Left cardiac atrium (tissue), 4 donors: ENCODE results near the gene EMC1. TPM values are rescaled to one million over a fixed set of nuclear protein-coding genes. Genes with fewer than 3 reads are reported as not detected.
"Not testable (repeated sequence)": the region's sequence is repeated elsewhere in the genome, so short reads cannot be mapped to it uniquely, and the experiment has no call there.

Source experiments
- ATAC-seq, 2 donors: fragments of 200-7000 bp; cut with Tn5 transposase; one replicate each; pipeline ENCODE4 v1.9.1; 2020; ENCODE audit warnings: mild to moderate bottlenecking in 2 of 2, moderate library complexity in 2 of 2
- DNase-seq: peaks from one replicate; pipeline ENCODE4 v3.0.0-alpha.2; 2020
- intact Hi-C, 2 donors: fragments of 100-400 bp; cut with DNase I; formaldehyde crosslinking; loops; one replicate each; pipeline versions ENCODE4 v1.14.1 to v1.15.1; 2022 to 2023
- total RNA-seq, 2 donors: library from RNA; stranded (reverse); fragmentation: NEBNext Ultra II Directional; extraction: Animal tissue kit (Norgen Biotek cat#: 25700); gene quantifications; one replicate each; pipeline ENCODE4 v1.2.1, GENCODE V29; 2021
- donor health status: DM: no; HTN: yes; CAD: no.
- donor health status: DM: no; HTN: yes; CAD: no; lungs with severe emphysema.
- donor health status: DM: yes; HTN: yes; CAD: no.
- donor health status: Dilated cardiomyopathy.

The EMC1 gene
- total RNA-seq, 2 donors from 2014 or later, result 29.9 to 32.4 TPM

DNA sequence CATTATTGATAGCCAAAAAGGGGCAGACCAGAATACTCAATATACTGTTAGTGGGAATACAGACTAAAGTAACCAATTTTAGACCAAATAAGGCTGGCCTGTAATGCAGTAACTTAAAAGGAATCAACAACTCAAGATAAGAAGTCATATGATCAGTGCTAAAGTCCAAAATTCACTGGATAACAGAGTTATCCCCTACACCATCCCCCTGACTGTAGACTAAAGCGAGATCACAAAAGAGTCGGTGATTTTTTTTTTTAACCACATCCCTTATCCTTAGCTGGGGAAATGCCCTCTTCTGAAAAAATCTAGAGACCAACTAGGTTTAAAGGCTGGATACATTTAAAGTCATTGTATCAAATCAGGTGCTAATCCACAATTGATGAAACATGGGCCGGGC, 48.9 kb downstream of the EMC1 start:
- DNase-seq (no peak), ATAC-seq (no peak)
- intact Hi-C loops, result no loop called here

DNA sequence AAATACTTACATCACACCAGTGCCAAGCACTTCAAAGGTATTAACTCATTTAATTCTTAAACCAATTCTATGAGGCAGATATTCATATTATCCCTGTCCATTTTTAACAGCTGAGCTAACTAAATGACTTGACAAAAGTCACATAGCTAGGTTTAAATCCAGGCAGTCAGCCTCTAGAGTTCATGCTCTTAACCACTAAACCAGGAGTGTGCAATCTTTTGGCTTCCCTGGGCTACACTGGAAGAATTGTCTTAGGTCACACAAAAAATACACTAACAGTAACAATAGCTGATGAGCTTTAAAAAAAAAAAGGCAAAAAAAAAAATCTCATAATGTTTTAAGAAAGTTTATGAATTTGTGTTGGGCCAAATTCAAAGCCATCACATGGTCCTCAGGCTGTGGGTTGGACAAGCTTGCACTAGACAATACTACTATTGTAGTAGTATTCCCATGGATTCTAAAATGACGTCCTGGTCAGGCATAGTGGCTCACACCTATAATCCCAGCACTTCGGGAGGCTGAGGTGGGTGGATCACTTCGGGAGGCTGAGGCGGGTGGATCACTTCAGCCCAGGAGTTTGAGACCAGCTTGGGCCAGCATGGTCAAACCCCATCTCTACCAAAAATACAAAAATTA, 51.2 kb downstream of the EMC1 start:
- intact Hi-C loops, result no loop called here
- ATAC-seq, result no peak

GRCh38 chr1:19199329-19199968, 51.9 kb downstream of the EMC1 start:
- no peak for ATAC-seq
- DNase-seq, result no peak
- intact Hi-C loops, result no loop called here

More for the DNA sequence above, 51.2 kb downstream of the EMC1 start:
- no peak for DNase-seq

GRCh38 chr1:19198820-19199219, 52.5 kb downstream of the EMC1 start:
- intact Hi-C loops, result no loop called here
- ATAC-seq, result no peak
- no peak for DNase-seq

GRCh38 chr1:19197845-19198244, 53.5 kb downstream of the EMC1 start:
- DNase-seq (no peak), ATAC-seq (no peak)
- intact Hi-C loops, result no loop called here

- intact Hi-C loops, result no loop called here
- no peak for DNase-seq
- no peak for ATAC-seq
Observed at GRCh38 chr1:19196331-19196730, 55.0 kb downstream of the EMC1 start.

GRCh38 chr1:19193004-19193403, 58.3 kb downstream of the EMC1 start:
- no peak for DNase-seq
- no peak for ATAC-seq
- intact Hi-C loops, result no loop called here

GRCh38 chr1:19191811-19192210, 59.5 kb downstream of the EMC1 start:
- ATAC-seq (no peak), DNase-seq (no peak)
- intact Hi-C loops, result no loop called here

DNA sequence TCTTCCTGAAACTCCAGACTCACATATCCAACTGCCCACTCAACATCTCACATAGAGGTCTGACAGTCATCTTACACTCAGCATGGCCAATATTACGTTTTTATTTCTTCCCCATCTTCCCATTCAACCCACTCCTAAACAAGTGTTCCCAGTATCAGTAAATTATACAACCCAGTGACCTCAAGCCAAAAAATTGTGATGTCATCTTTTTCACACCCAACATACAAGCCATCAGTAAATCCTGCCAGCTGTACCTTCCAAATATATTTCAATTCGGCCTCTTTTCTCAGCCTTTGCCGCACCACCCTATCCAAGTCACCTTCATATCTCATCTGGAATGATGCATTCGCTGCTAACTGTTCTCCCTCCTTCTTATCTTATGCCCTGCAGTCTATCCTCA, 60.9 kb downstream of the EMC1 start:
- ATAC-seq, result no peak
- no peak for DNase-seq
- intact Hi-C loops, result no loop called here

- intact Hi-C loops, result no loop called here
- no peak for ATAC-seq
Observed at GRCh38 chr1:19189270-19189669, 62.1 kb downstream of the EMC1 start.

GRCh38 chr1:19187852-19188251, 63.5 kb downstream of the EMC1 start:
- DNase-seq (no peak), ATAC-seq (no peak)
- intact Hi-C loops, result no loop called here

More at GRCh38 chr1:19189270-19189669, 62.1 kb downstream of the EMC1 start:
- DNase-seq, result no peak

DNA sequence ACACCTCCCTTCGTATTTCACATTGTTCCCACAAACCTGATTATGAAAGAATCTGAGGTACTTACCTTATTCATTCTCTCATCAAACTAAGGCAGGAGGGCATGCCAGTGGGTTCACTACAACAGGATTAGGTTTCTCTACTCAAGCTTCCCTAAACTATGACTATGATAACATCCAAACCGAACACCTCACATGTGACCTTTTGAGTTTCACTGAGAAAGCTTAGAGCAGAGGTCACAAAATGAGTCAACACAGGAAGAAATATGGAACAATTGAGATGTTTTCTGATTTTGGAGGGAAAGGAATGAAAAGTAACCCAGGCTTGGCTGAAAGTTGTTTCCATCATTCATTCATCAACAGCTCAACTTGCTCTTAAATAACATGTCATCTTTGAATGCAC, 65.3 kb downstream of the EMC1 start:
- no peak for ATAC-seq
- intact Hi-C loops, result no loop called here
- DNase-seq, result no peak

GRCh38 chr1:19182223-19182622, 69.1 kb downstream of the EMC1 start:
- intact Hi-C loops, result no loop called here
- ATAC-seq (no peak), DNase-seq (no peak)

DNA sequence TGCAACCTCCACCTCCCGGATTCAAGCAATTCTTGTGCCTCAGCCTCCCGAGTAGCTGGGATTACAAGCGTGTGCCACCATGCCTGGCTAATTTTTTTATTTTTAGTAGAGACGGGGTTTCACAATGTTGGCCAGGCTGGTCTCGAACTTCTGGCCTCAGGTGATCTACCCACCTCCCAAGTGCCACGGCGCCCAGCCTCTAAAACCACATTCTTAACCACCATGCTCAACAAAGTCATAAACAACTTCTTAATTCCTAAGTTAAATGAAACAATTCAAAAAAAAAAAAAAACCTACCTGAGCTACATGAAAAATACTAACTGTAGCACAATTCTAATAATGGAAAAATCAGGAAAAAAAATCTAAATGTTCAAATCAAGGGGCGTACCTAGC, 71.1 kb downstream of the EMC1 start:
- intact Hi-C loops, DNase-seq, ATAC-seq: not testable (repeated sequence)

- DNase-seq (no peak), ATAC-seq (no peak)
- intact Hi-C loops, result loop anchor here in 1 of 2 donors (2.0 to 5.0 kb wide), 2 partner anchors 37 to 61 kb away; no protein-coding TSS in a partner anchor
Observed at GRCh38 chr1:19179597-19180264, 71.6 kb downstream of the EMC1 start.

DNA sequence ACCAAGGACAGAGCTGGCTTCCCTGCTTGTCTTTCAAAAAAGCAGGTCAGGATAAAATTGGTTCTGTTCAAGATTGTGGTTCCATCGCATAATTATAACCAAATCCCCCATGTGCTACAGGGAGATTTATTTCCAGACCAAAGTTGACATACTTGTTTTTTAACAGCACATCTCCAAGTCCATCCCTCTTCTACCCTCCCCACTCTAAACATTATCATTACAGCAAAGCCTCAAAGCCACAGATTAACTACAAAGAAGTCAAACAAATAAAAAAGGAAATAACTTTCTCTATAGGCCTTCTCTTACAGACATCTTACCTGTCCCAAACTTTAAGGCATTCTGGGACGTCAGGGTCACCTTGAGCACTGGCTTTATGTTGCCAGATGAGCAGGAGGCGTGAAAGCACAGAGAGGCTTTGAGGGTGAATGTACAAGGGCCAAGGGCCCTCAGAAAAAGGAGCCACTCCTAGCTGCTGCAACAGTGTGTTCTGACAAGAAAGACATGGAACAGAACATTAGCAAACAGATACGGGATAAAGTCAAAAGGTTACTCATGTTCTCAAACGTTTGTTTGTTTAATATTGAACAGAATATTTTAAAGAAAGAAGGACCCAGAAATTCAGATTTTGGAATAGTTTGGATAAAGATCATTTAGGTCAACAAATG, 72.5 kb downstream of the EMC1 start:
- DNase-seq, result no peak
- intact Hi-C loops, result loop anchor here in 1 of 2 donors (2.0 to 5.0 kb wide), 2 partner anchors 37 to 62 kb away; no protein-coding TSS in a partner anchor
- ATAC-seq, result no peak

DNA sequence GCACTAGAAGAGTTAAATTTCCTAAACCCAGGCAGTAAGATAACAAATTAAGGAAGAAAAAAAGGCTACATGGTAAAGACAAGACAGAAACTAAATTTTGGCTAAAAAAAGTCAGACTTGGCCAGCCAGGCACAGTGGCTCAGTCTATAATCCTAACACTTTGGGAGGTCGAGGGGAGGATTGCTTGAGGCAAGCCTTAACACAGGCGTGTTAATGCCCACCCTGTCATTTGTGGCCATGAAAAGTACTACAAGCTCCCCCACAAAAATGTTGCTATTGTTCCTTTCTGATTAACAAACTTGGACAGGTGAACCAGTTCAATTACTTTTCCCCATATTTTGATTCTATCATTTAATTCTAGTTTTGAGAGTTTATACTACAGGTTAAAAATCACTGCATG, 73.5 kb downstream of the EMC1 start:
- DNase-seq (no peak), ATAC-seq (no peak)
- intact Hi-C loops, result loop anchor here in 1 of 2 donors (2.0 to 5.0 kb wide), 2 partner anchors 36 to 63 kb away; no protein-coding TSS in a partner anchor

DNA sequence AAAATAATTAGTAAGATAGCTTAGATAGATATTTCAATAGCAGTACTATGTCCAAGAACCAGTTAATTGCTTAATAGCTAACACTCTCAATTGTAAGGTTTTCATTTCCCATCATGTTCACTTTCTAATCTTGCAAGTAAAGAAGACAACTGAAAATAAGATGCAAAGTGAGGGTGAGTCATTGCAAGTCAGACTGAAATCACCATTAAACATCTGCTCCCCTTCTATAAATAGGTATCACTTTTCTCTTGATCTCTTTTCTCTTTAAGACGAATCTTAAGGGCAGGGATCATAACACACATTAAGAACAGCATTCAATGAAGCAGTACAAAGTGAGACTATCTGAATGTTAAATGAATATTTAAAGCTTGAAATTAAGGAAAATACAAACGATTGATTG, 81.7 kb downstream of the EMC1 start:
- DNase-seq (no peak), ATAC-seq (no peak)
- intact Hi-C loops, result no loop called here

- ATAC-seq (no peak), DNase-seq (no peak)
- intact Hi-C loops, result no loop called here
Observed at GRCh38 chr1:19167140-19167539, 84.2 kb downstream of the EMC1 start.

DNA sequence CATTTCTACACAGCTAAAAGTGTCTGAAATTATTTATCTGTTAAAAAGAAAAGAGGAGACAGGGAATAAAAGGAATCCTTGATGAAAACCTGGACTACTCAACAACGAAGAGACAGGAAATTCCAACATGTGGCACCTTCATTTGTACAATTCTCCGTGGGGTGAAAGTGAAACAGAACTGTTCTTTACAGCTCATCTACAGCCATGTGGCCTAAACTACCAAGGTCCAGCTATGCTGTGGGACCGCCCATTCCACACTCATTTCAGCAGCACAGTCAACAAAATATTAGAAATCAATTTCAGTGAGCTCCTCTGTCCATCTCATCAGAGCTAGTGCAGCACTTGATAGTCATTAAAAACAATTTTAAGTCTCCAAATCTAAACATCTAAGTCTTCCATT, 85.3 kb downstream of the EMC1 start:
- ATAC-seq, result no peak
- intact Hi-C loops, result no loop called here

More for the DNA sequence above, 85.3 kb downstream of the EMC1 start:
- DNase-seq, result no peak
